Measurements from ENCODE around the gene BRINP3. TPM values are rescaled to one million over a fixed set of nuclear protein-coding genes. Genes with fewer than 3 reads are reported as not detected.
"Not testable (repeated sequence)": the region's sequence is repeated elsewhere in the genome, so short reads cannot be mapped to it uniquely, and the experiment has no call there.

BRINP3 gene
- total and polyA plus RNA-seq, 2 of the 13 experiments (the other 11 are each of a cell fraction or from before 2014, with no cell fraction given), result not detected

DNA sequence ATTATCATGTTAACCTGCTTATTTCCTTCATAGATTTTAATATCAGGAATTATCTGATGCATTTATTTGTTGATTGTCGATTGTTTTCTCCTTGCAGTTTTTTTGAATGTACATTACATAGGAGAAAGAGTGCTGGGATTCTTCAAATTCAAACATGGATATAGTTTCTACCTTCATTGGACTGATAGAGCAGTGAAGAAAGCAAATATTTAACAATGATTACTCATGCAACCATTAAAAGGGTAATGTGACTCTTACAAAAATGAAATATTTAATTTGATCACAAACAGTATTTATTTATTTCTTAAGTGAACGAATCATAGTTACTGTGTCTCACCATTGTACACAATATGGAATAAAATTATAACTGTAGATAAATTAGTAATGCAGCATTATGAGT lies 350.9 kb downstream of the BRINP3 start (continued):
- TF ChIP-seq HNF4A (CRISPR knock-in tag; IDR thresholded peaks at IDR 0.05) (no peak), MXD3 (CRISPR knock-in tag; IDR thresholded peaks at IDR 0.05) (no peak)

- DNase-seq (ENCODE audit: low spot score), result no peak
- Histone ChIP-seq H3K9ac (ENCODE audit: insufficient read depth, low read depth, low read length) (no peak overlapping the region), H3K9me3 (ENCODE audit: low read length) (no peaks in the 10 kb centered on the region), H3K4me1 (ENCODE audit: insufficient read depth, low read length) (no peaks in the 10 kb centered on the region), H3K36me3 (replicated peaks in 1 of 2; ENCODE audit: control insufficient read depth in 1 of 2, insufficient read depth in 2 of 2, low read length in 2 of 2) (no peaks in the 10 kb centered on the region), H4K20me1 (ENCODE audit: insufficient read depth, low read length) (no peaks in the 10 kb centered on the region), H3K27ac (ENCODE audit: extremely low read length, insufficient read depth, low read length) (no peak overlapping the region), H3K4me2 (ENCODE audit: low read depth, low read length) (no peak overlapping the region), H2AFZ (ENCODE audit: low read length) (no peak overlapping the region), H3K4me3 (replicated peaks in 1 of 3; ENCODE audit: insufficient read depth in 1 of 3, low read depth in 2 of 3, low read length in 3 of 3) (no peak overlapping the region), H3K79me2 (ENCODE audit: insufficient read depth, low read length) (no peaks in the 10 kb centered on the region), H3K27me3 (ENCODE audit: control insufficient read depth in 1 of 2, insufficient read depth in 2 of 2, low read length in 2 of 2) (no peaks in the 10 kb centered on the region)
- in situ Hi-C loops (cut with HindIII; ENCODE audit: extremely low pct_ligation_motif_present, low pct_unique_long_range_greater_than_20kb), result no loop called here
- BruUV-seq (replicated peaks), result no TSS peak
- intact Hi-C loops (cut with micrococcal nuclease; ENCODE audit: unreplicated experiment), result no loop called here
- POLR2A ChIA-PET, result no interaction called here
- CTCF ChIA-PET (ENCODE audit: low intra/inter-chr PET ratio, low total read pairs), result no interaction called here
- TF ChIP-seq ZNF44 (CRISPR knock-in tag; IDR thresholded peaks at IDR 0.05), result no peak
- no peak for TF ChIP-seq SRSF4 (IDR thresholded peaks at IDR 0.05; ENCODE audit: low read depth, low read length, poor library complexity, severe bottlenecking)
- TF ChIP-seq HMGA1 (CRISPR knock-in tag; conservative IDR thresholded peaks at IDR 0.05), result no peak
- no peak for TF ChIP-seq ZNF432 (CRISPR knock-in tag; IDR thresholded peaks at IDR 0.05; ENCODE audit: borderline replicate concordance)
- no peak for TF ChIP-seq SOX6 (IDR thresholded peaks at IDR 0.05)
- no peak for TF ChIP-seq SOX6 (CRISPR knock-in tag; IDR thresholded peaks at IDR 0.05)
- TF ChIP-seq RFXAP (CRISPR knock-in tag; IDR thresholded peaks at IDR 0.05; ENCODE audit: borderline replicate concordance), result no peak
- no peak for TF ChIP-seq SSRP1 (CRISPR knock-in tag; IDR thresholded peaks at IDR 0.05)
- no peak for TF ChIP-seq KDM5A (IDR thresholded peaks at IDR 0.05; ENCODE audit: borderline replicate concordance, low read length)
- TF ChIP-seq ZNF30 (CRISPR knock-in tag; IDR thresholded peaks at IDR 0.05), result no peak
- TF ChIP-seq ZNF761 (CRISPR knock-in tag; conservative IDR thresholded peaks at IDR 0.05), result no peak
- TF ChIP-seq, protein P1, sequence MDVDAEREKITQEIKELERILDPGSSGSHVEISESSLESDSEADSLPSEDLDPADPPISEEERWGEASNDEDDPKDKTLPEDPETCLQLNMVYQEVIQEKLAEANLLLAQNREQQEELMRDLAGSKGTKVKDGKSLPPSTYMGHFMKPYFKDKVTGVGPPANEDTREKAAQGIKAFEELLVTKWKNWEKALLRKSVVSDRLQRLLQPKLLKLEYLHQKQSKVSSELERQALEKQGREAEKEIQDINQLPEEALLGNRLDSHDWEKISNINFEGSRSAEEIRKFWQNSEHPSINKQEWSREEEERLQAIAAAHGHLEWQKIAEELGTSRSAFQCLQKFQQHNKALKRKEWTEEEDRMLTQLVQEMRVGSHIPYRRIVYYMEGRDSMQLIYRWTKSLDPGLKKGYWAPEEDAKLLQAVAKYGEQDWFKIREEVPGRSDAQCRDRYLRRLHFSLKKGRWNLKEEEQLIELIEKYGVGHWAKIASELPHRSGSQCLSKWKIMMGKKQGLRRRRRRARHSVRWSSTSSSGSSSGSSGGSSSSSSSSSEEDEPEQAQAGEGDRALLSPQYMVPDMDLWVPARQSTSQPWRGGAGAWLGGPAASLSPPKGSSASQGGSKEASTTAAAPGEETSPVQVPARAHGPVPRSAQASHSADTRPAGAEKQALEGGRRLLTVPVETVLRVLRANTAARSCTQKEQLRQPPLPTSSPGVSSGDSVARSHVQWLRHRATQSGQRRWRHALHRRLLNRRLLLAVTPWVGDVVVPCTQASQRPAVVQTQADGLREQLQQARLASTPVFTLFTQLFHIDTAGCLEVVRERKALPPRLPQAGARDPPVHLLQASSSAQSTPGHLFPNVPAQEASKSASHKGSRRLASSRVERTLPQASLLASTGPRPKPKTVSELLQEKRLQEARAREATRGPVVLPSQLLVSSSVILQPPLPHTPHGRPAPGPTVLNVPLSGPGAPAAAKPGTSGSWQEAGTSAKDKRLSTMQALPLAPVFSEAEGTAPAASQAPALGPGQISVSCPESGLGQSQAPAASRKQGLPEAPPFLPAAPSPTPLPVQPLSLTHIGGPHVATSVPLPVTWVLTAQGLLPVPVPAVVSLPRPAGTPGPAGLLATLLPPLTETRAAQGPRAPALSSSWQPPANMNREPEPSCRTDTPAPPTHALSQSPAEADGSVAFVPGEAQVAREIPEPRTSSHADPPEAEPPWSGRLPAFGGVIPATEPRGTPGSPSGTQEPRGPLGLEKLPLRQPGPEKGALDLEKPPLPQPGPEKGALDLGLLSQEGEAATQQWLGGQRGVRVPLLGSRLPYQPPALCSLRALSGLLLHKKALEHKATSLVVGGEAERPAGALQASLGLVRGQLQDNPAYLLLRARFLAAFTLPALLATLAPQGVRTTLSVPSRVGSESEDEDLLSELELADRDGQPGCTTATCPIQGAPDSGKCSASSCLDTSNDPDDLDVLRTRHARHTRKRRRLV (CRISPR knock-in tag; IDR thresholded peaks at IDR 0.05), result no peak
- WGBS (ENCODE audit: low lambda C conversion rate), result 0% methylated on average over 3 of the region's 3 CpGs
- no peak for ATAC-seq
- no peak for FAIRE-seq
Observed at GRCh38 chr1:190124068-190124467, 353.6 kb downstream of the BRINP3 start.

GRCh38 chr1:190120564-190120963 lies 357.1 kb downstream of the BRINP3 start:
- H3K4me2 ChIP-seq (ENCODE audit: low read depth, low read length); in situ Hi-C loops (cut with HindIII; ENCODE audit: extremely low pct_ligation_motif_present, low pct_unique_long_range_greater_than_20kb); DNase-seq (ENCODE audit: low spot score); H3K9me3 ChIP-seq (ENCODE audit: low read length); ATAC-seq; H3K79me2 ChIP-seq (ENCODE audit: insufficient read depth, low read length); H3K27ac ChIP-seq (ENCODE audit: extremely low read length, insufficient read depth, low read length); H3K27me3 ChIP-seq (ENCODE audit: control insufficient read depth in 1 of 2, insufficient read depth in 2 of 2, low read length in 2 of 2); H3K4me1 ChIP-seq (ENCODE audit: insufficient read depth, low read length); CTCF ChIA-PET (ENCODE audit: low intra/inter-chr PET ratio, low total read pairs); H4K20me1 ChIP-seq (ENCODE audit: insufficient read depth, low read length); BruUV-seq (replicated peaks); H3K36me3 ChIP-seq (replicated peaks in 1 of 2; ENCODE audit: control insufficient read depth in 1 of 2, insufficient read depth in 2 of 2, low read length in 2 of 2); H2AFZ ChIP-seq (ENCODE audit: low read length); POLR2A ChIA-PET; FAIRE-seq; H3K9ac ChIP-seq (ENCODE audit: insufficient read depth, low read depth, low read length); intact Hi-C loops (cut with micrococcal nuclease; ENCODE audit: unreplicated experiment); H3K4me3 ChIP-seq (replicated peaks in 1 of 3; ENCODE audit: insufficient read depth in 1 of 3, low read depth in 2 of 3, low read length in 3 of 3): not testable (repeated sequence)
- 16% methylated on average over 11 of the region's 11 CpGs for WGBS (ENCODE audit: low lambda C conversion rate)
